Keratinocyte (primary cell): ENCODE results near the gene FAM53A. TPM values are rescaled to one million over a fixed set of nuclear protein-coding genes. Genes with fewer than 3 reads are reported as not detected.
A peak's percentile ranks its signal among the peaks of the same experiment; 100 is the strongest.

Experiments used
- DNase-seq: peaks from one replicate; pipeline ENCODE4 v3.0.0-alpha.2; 2011; ENCODE audit warnings: low read depth, missing footprints, low spot score
- FAIRE-seq: peaks from 2 replicates; lab custom pipeline; 2011; peaks lifted over from hg19 to GRCh38; lab: Jason Lieb, UNC
- H2AFZ ChIP-seq: 2 replicates; pipeline ENCODE4 v1.6.0; 2012; ENCODE audit warnings: low read length, control low read depth, inconsistent platforms; ENCODE audit not compliant: control insufficient read depth
- H3K27ac ChIP-seq: 2 replicates; pipeline ENCODE4 v1.5.1; 2011; ENCODE audit warnings: low read length; ENCODE audit not compliant: control insufficient read depth, insufficient read depth
- H3K27me3 ChIP-seq: 3 replicates; pipeline ENCODE4 v1.6.0; 2011; ENCODE audit warnings: low read length; ENCODE audit not compliant: control insufficient read depth, insufficient read depth; ENCODE audit errors: extremely low read depth
- H3K36me3 ChIP-seq, 2 experiments: 2 replicates in 1 of 2; 3 replicates in 1 of 2; pipeline ENCODE4 v1.5.1; 2011; ENCODE audit warnings: low read length in 2 of 2, mild to moderate bottlenecking in 1 of 2; ENCODE audit not compliant: control insufficient read depth in 2 of 2, insufficient read depth in 2 of 2; ENCODE audit errors: extremely low read depth in 1 of 2
- H3K4me1 ChIP-seq: 3 replicates; pipeline ENCODE4 v1.5.1; 2011; ENCODE audit warnings: low read length; ENCODE audit not compliant: control insufficient read depth, insufficient read depth; ENCODE audit errors: extremely low read depth
- H3K4me2 ChIP-seq: 3 replicates; pipeline ENCODE4 v1.6.0; 2011; ENCODE audit warnings: low read depth, low read length; ENCODE audit not compliant: control insufficient read depth, insufficient read depth; ENCODE audit errors: extremely low read depth
- H3K4me3 ChIP-seq, 3 experiments: fragments of 200-600 bp in 1 of 3; sonication (generic) in 1 of 3; 2 replicates in 2 of 3; 3 replicates in 1 of 3; pipeline ENCODE4 v1.5.1; 2011 to 2016; ENCODE audit warnings: low read length in 3 of 3, mild to moderate bottlenecking in 3 of 3, control low read depth in 2 of 3, inconsistent platforms in 1 of 3, low read depth in 1 of 3, mixed read lengths in 1 of 3, mixed run types in 1 of 3, moderate library complexity in 1 of 3; ENCODE audit not compliant: control insufficient read depth in 2 of 3, insufficient read depth in 2 of 3; ENCODE audit errors: extremely low read depth in 1 of 3
- H3K79me2 ChIP-seq: 2 replicates; pipeline ENCODE4 v1.6.0; 2012; ENCODE audit warnings: low read length; ENCODE audit not compliant: control insufficient read depth, insufficient read depth
- H3K9ac ChIP-seq: 3 replicates; pipeline ENCODE4 v1.6.0; 2011; ENCODE audit warnings: low read length; ENCODE audit not compliant: control insufficient read depth, insufficient read depth; ENCODE audit errors: extremely low read depth
- H3K9me1 ChIP-seq: 3 replicates; pipeline ENCODE4 v1.6.0; 2011; ENCODE audit warnings: low read length; ENCODE audit not compliant: control insufficient read depth, insufficient read depth; ENCODE audit errors: extremely low read depth
- H3K9me3 ChIP-seq: 2 replicates; pipeline ENCODE4 v1.5.1; 2012; ENCODE audit warnings: low read depth, low read length; ENCODE audit not compliant: control insufficient read depth
- H4K20me1 ChIP-seq: 3 replicates; pipeline ENCODE4 v1.6.0; 2011; ENCODE audit warnings: low read length; ENCODE audit not compliant: control insufficient read depth, insufficient read depth; ENCODE audit errors: extremely low read depth
- EZH2 ChIP-seq: IDR thresholded peaks from one replicate; pipeline ENCODE4 v1.6.1; 2012; ENCODE audit warnings: inconsistent platforms, mild to moderate bottlenecking, low read length, moderate library complexity
- dilution Hi-C: fragments of 300-500 bp; cut with MboI; formaldehyde crosslinking; loops from one replicate; pipeline ENCODE4 v1.7.0; 2020; ENCODE audit warnings: low sequenced_read_pairs; ENCODE audit not compliant: extremely low pct_ligation_motif_present
- polyA plus RNA-seq, 5 experiments: library from polyadenylated mRNA; depleted of rRNA in 3 of 5; stranded (reverse) in 3 of 5; stranded (forward) in 1 of 5; unstranded in 1 of 5; fragments of >200 nt; gene quantifications; 1 replicate in 1 of 5; 2 replicates in 3 of 5; 3 replicates in 1 of 5; pipeline versions ENCODE4 v1.2.1 to v1.2.3, GENCODE V29; 2011 to 2012; ENCODE audit warnings: missing spikeins in 2 of 5, low read depth in 1 of 5, low replicate concordance in 1 of 5
- TF ChIP-seq, protein P1 (sequence below), 3 experiments: IDR thresholded peaks in 1 of 3; conservative IDR thresholded peaks in 1 of 3; optimal IDR thresholded peaks in 1 of 3; 2 replicates in 2 of 3; 3 replicates in 1 of 3; pipeline versions ENCODE3 to v1.5.1; 2011; ENCODE audit warnings: low read length in 3 of 3, mild to moderate bottlenecking in 3 of 3, moderate library complexity in 2 of 3, control low read depth in 1 of 3, inconsistent platforms in 1 of 3; ENCODE audit not compliant: insufficient read depth in 2 of 3; ENCODE audit errors: extremely low read depth in 1 of 3

The FAM53A gene
- polyA plus RNA-seq, 1 donor (not counting 4 experiments of a cell fraction or from before 2014, with no cell fraction given), result 0.50 TPM

DNA sequence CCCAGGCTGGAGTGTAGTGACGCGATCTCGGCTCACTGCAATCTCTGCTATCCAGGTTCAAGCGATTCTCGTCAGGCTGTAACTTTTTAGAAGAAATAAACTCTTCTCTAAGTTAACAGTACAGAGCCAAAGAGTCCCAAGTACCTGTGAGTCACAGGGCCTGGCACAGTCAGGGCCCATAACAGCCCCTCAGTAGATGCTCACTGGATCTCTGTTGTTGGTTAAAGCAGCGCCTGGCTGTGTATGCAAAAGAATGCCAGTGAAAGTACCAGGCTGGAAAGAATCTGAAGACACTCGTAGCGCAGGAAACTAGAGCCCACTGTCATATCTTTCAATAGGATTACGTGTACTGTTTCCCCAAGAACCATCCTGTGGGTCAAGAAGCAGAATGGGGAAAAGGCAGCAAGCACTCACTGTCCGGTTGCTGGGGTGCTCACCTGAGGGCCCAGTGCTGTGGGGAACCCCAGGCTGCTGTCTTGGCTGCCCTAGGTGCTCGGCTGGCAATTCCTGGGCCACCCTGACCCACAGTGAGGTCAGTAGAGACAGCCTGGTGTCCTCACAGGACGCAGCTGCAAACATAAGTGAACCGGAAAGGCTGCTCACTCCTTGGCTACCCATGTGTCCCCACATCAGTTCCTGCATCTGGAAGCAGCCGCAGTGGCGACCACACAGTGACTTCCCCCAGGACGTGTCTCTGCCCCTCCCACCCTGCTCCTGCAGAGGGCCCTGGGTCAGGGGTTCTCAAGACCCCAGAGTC, 31.1 kb upstream of the FAM53A start:
- dilution Hi-C loops, result no loop called here
- no peak for DNase-seq
- Histone ChIP-seq H3K4me2 (no peak overlapping the region), H3K4me3 (no peak overlapping the region), H3K4me1 (peaks cover 17% of the 10 kb centered on the region), H3K9me3 (no peaks in the 10 kb centered on the region), H2AFZ (no peak overlapping the region), H3K79me2 (peaks cover 61% of the 10 kb centered on the region), H3K27me3 (no peaks in the 10 kb centered on the region), H3K9me1 (no peaks in the 10 kb centered on the region), H3K27ac (no peak overlapping the region), H4K20me1 (no peaks in the 10 kb centered on the region), H3K36me3 (peaks cover 7 to 15% of the 10 kb centered on the region in 2 experiments), H3K9ac (no peak overlapping the region)
- no peak for TF ChIP-seq EZH2
- TF ChIP-seq, protein P1, sequence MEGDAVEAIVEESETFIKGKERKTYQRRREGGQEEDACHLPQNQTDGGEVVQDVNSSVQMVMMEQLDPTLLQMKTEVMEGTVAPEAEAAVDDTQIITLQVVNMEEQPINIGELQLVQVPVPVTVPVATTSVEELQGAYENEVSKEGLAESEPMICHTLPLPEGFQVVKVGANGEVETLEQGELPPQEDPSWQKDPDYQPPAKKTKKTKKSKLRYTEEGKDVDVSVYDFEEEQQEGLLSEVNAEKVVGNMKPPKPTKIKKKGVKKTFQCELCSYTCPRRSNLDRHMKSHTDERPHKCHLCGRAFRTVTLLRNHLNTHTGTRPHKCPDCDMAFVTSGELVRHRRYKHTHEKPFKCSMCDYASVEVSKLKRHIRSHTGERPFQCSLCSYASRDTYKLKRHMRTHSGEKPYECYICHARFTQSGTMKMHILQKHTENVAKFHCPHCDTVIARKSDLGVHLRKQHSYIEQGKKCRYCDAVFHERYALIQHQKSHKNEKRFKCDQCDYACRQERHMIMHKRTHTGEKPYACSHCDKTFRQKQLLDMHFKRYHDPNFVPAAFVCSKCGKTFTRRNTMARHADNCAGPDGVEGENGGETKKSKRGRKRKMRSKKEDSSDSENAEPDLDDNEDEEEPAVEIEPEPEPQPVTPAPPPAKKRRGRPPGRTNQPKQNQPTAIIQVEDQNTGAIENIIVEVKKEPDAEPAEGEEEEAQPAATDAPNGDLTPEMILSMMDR (optimal IDR thresholded peaks at IDR 0.05 in 1 of 3, IDR thresholded peaks at IDR 0.05 in 1 of 3, conservative IDR thresholded peaks at IDR 0.05 in 1 of 3; ENCODE audit: extremely low read depth in 1 of 3, insufficient read depth in 2 of 3, low read length in 3 of 3), result no peak
- FAIRE-seq, result no peak

- H3K9me3 ChIP-seq, result no peaks in the 10 kb centered on the region
- peaks cover 61% of the 10 kb centered on the region for H3K79me2 ChIP-seq
- peaks cover 7 to 19% of the 10 kb centered on the region in 2 experiments for H3K36me3 ChIP-seq
- peak; percentile 13 for FAIRE-seq
- peaks cover 15% of the 10 kb centered on the region for H3K4me1 ChIP-seq
- H3K27me3 ChIP-seq, result no peaks in the 10 kb centered on the region
- no peak overlapping the region for H3K4me2 ChIP-seq
- TF ChIP-seq EZH2, result no peak
- TF ChIP-seq, protein P1 (optimal IDR thresholded peaks at IDR 0.05 in 1 of 3, IDR thresholded peaks at IDR 0.05 in 1 of 3, conservative IDR thresholded peaks at IDR 0.05 in 1 of 3; ENCODE audit: extremely low read depth in 1 of 3, insufficient read depth in 2 of 3, low read length in 3 of 3), result no peak
- H3K27ac ChIP-seq, result no peak overlapping the region
- H3K9me1 ChIP-seq, result no peaks in the 10 kb centered on the region
- dilution Hi-C loops, result no loop called here
- H4K20me1 ChIP-seq, result peaks cover 4% of the 10 kb centered on the region
- no peak overlapping the region for H3K9ac ChIP-seq
- DNase-seq, result no peak
- H3K4me3 ChIP-seq, result no peak overlapping the region
- no peak overlapping the region for H2AFZ ChIP-seq
Observed at GRCh38 chr4:1714303-1715001, 30.3 kb upstream of the FAM53A start.
